Lung microvascular endothelial cell (primary cell): ENCODE data around the gene SAMD1. TPM values are rescaled to one million over a fixed set of nuclear protein-coding genes. Genes with fewer than 3 reads are reported as not detected.

Source experiments
- DNase-seq, 2 donors: peaks; one replicate each; pipeline versions ENCODE4 v3.0.0 to v3.0.0-alpha.2; 2010; ENCODE audit warnings: low read depth in 2 of 2
- total RNA-seq: library from RNA; depleted of rRNA; stranded (reverse); fragments of >200 nt; gene quantifications from 2 replicates; pipeline ENCODE4 v1.2.1, GENCODE V29; 2014

The SAMD1 gene
- total RNA-seq, 1 donor from 2014 or later: 18.3 TPM

- no peak for DNase-seq
Observed at GRCh38 chr19:14039181-14039580, 51.4 kb downstream of the SAMD1 start.

Other genes starting within 250 kb of the SAMD1 start
- 0.40 TPM in 1 of 2 replicates, not detected in the other for gene NANOS3, start 213.6 kb downstream of the SAMD1 start, total RNA-seq
- gene BRME1, start 184.6 kb downstream of the SAMD1 start, total RNA-seq: under 0.01 and 0.20 TPM in 2 replicates
- 3.3 and 3.8 TPM in 2 replicates for gene CC2D1A, start 184.6 kb downstream of the SAMD1 start, total RNA-seq
- not detected in 2 replicates for gene PODNL1, start 152.3 kb downstream of the SAMD1 start, total RNA-seq
- gene DCAF15, start 138.2 kb downstream of the SAMD1 start, total RNA-seq: 6.1 and 8.5 TPM in 2 replicates
- gene RFX1, start 84.4 kb downstream of the SAMD1 start, total RNA-seq: 1.3 and 2.2 TPM in 2 replicates
- not detected in 2 replicates for gene RLN3, start 62.6 kb downstream of the SAMD1 start, total RNA-seq
- 1.2 and 4.1 TPM in 2 replicates for gene IL27RA, start 59.0 kb downstream of the SAMD1 start, total RNA-seq
- not detected in 2 replicates for gene PALM3, start 28.7 kb downstream of the SAMD1 start, total RNA-seq
- gene MISP3, start 18.0 kb downstream of the SAMD1 start, total RNA-seq: 0.22 TPM in 1 of 2 replicates, not detected in the other
- not detected in 2 replicates for gene C19orf67, start 5.0 kb downstream of the SAMD1 start, total RNA-seq
- 27.0 and 32.9 TPM in 2 replicates for gene PRKACA, start 27.0 kb upstream of the SAMD1 start, total RNA-seq
- gene ASF1B, start 45.8 kb upstream of the SAMD1 start, total RNA-seq: 4.0 and 11.6 TPM in 2 replicates
- 3.3 and 5.4 TPM in 2 replicates for gene ADGRL1, start 115.4 kb upstream of the SAMD1 start, total RNA-seq